Measurements from ENCODE around the gene CYBC1.

Gene CYBC1

GRCh38 chr17:82447876-82448275, 2.7 kb downstream of the CYBC1 start:
- no peak for DNase-seq (ENCODE audit: low read depth, low spot score)

GRCh38 chr17:82446649-82447048, 3.9 kb downstream of the CYBC1 start:
- DNase-seq (ENCODE audit: low read depth, low spot score): no peak

- DNase-seq (ENCODE audit: low read depth, low spot score): no peak
Observed at GRCh38 chr17:82446124-82446523, 4.4 kb downstream of the CYBC1 start.

GRCh38 chr17:82445542-82445941, 5.0 kb downstream of the CYBC1 start:
- DNase-seq (ENCODE audit: low read depth, low spot score): no peak

GRCh38 chr17:82444941-82445521, 5.5 kb downstream of the CYBC1 start:
- peak; percentile 48 for DNase-seq (ENCODE audit: low read depth, low spot score)

- no peak for DNase-seq (ENCODE audit: low read depth, low spot score)
Observed at GRCh38 chr17:82444284-82444893, 6.2 kb downstream of the CYBC1 start.

- no peak for DNase-seq (ENCODE audit: low read depth, low spot score)
Observed at GRCh38 chr17:82443465-82444283, 6.9 kb downstream of the CYBC1 start.

GRCh38 chr17:82442643-82443464, 7.7 kb downstream of the CYBC1 start:
- no peak for DNase-seq (ENCODE audit: low read depth, low spot score)

GRCh38 chr17:82441691-82442487, 8.7 kb downstream of the CYBC1 start:
- no peak for DNase-seq (ENCODE audit: low read depth, low spot score)

- DNase-seq (ENCODE audit: low read depth, low spot score): no peak
Observed at GRCh38 chr17:82440991-82441627, 9.4 kb downstream of the CYBC1 start.

- no peak for DNase-seq (ENCODE audit: low read depth, low spot score)
Observed at GRCh38 chr17:82440469-82440981, 10.0 kb downstream of the CYBC1 start.

- DNase-seq (ENCODE audit: low read depth, low spot score): no peak
Observed at GRCh38 chr17:82439829-82440365, 10.7 kb downstream of the CYBC1 start.

- DNase-seq (ENCODE audit: low read depth, low spot score): no peak
Observed at GRCh38 chr17:82439194-82439828, 11.2 kb downstream of the CYBC1 start.

GRCh38 chr17:82438401-82439193, 12.0 kb downstream of the CYBC1 start:
- no peak for DNase-seq (ENCODE audit: low read depth, low spot score)

- DNase-seq (ENCODE audit: low read depth, low spot score): no peak
Observed at GRCh38 chr17:82437325-82437668, 13.3 kb downstream of the CYBC1 start.

GRCh38 chr17:82436601-82437324, 13.8 kb downstream of the CYBC1 start:
- no peak for DNase-seq (ENCODE audit: low read depth, low spot score)

- DNase-seq (ENCODE audit: low read depth, low spot score): no peak
Observed at GRCh38 chr17:82435601-82436583, 14.7 kb downstream of the CYBC1 start.

Measured in astrocyte of the hippocampus (primary cell).